Panc1 (cell line): ENCODE measurements around the gene CADM4. TPM values are rescaled to one million over a fixed set of nuclear protein-coding genes. Genes with fewer than 3 reads are reported as not detected.

Experiments used
- ATAC-seq: fragments of 200-7000 bp; cut with Tn5 transposase; 2 replicates; pipeline ENCODE4 v1.9.1; 2020; ENCODE audit warnings: mild to moderate bottlenecking, moderate library complexity
- BruUV-seq: library from RNA; stranded (reverse); fragments of 400-500 nt; replicated peaks from 2 replicates; lab custom pipeline; 2021; lab: Mats Ljungman, UMichigan
- CTCF ChIA-PET: fragments of 300-600 bp; sonication (Branson Sonifier 250); formaldehyde crosslinking; loops from one replicate; lab custom pipeline; 2022; ENCODE audit warnings: antibody characterized with exemption; lab: Charles Lee
- POLR2A ChIA-PET: fragments of 300-600 bp; sonication (Branson Sonifier 250); formaldehyde crosslinking; loops from one replicate; lab custom pipeline; 2022; ENCODE audit warnings: antibody characterized with exemption; lab: Charles Lee
- DNase-seq: peaks from one replicate; pipeline ENCODE4 v3.0.0-alpha.2; 2010; ENCODE audit warnings: low read depth, low spot score
- H3K27ac ChIP-seq: 2 replicates; pipeline ENCODE4 v1.5.1; 2011; ENCODE audit warnings: mild to moderate bottlenecking, low read length, inconsistent platforms
- H3K27me3 ChIP-seq: fragments of 200-500 bp; sonication (Bioruptor generic); 2 replicates; pipeline ENCODE4 v1.6.0; 2014; ENCODE audit warnings: low read length, inconsistent platforms; ENCODE audit not compliant: control insufficient read depth, insufficient read depth
- H3K36me3 ChIP-seq: fragments of 200-500 bp; sonication (Bioruptor generic); 2 replicates; pipeline ENCODE4 v1.5.1; 2014; ENCODE audit warnings: inconsistent platforms, mild to moderate bottlenecking, low read length, moderate library complexity; ENCODE audit not compliant: control insufficient read depth, insufficient read depth
- H3K4me1 ChIP-seq: 2 replicates; pipeline ENCODE4 v1.5.1; 2011; ENCODE audit warnings: inconsistent platforms, mild to moderate bottlenecking, low read length, moderate library complexity; ENCODE audit not compliant: control insufficient read depth, insufficient read depth
- H3K4me3 ChIP-seq, 2 experiments: 2 replicates each; pipeline ENCODE4 v1.5.1; 2011 to 2012; ENCODE audit warnings: low read depth in 2 of 2, low read length in 2 of 2, mild to moderate bottlenecking in 2 of 2, inconsistent platforms in 1 of 2, moderate library complexity in 1 of 2
- H3K9me3 ChIP-seq: fragments of 200-500 bp; sonication (Bioruptor generic); 2 replicates; pipeline ENCODE4 v1.5.1; 2014; ENCODE audit warnings: low read depth, mild to moderate bottlenecking, inconsistent platforms, low read length, moderate library complexity; ENCODE audit not compliant: control insufficient read depth, insufficient read depth
- POLR2AphosphoS5 ChIP-seq: IDR thresholded peaks from 2 replicates; pipeline ENCODE4 v1.6.1; 2012; ENCODE audit warnings: mild to moderate bottlenecking, low read depth, low read length, moderate library complexity
- SIN3A ChIP-seq: IDR thresholded peaks from 2 replicates; pipeline ENCODE4 v1.6.1; 2012; ENCODE audit warnings: low read depth, mild to moderate bottlenecking, low read length, moderate library complexity, borderline replicate concordance; ENCODE audit not compliant: insufficient read depth
- TCF7L2 ChIP-seq: IDR thresholded peaks from 2 replicates; pipeline ENCODE4 v1.6.1; 2011; ENCODE audit warnings: mild to moderate bottlenecking, low read depth, low read length, inconsistent platforms
- in situ Hi-C: cut with HindIII; loops from 2 replicates; pipeline ENCODE4 v1.10.0; 2016; ENCODE audit warnings: low sequenced_read_pairs, low pct_unique_long_range_greater_than_20kb
- intact Hi-C: fragments of 100-400 bp; cut with micrococcal nuclease; formaldehyde crosslinking; loops from one replicate; pipeline ENCODE4 v1.10.0; 2022; ENCODE audit not compliant: unreplicated experiment
- total RNA-seq: library from RNA; stranded (reverse); gene quantifications from one replicate; pipeline ENCODE4 v1.2.1, GENCODE V29; 2021; ENCODE audit not compliant: unreplicated experiment
- TF ChIP-seq, protein P1 (sequence below), 2 experiments: IDR thresholded peaks; 2 replicates each; pipeline ENCODE4 v1.6.1; 2011 to 2012; ENCODE audit warnings: low read depth in 2 of 2, control low read depth in 1 of 2, low read length in 1 of 2, mild to moderate bottlenecking in 1 of 2, moderate library complexity in 1 of 2; ENCODE audit not compliant: insufficient read depth in 1 of 2
- TF ChIP-seq, protein P2 (sequence below): fragments of 450-650 bp; IDR thresholded peaks from 2 replicates; pipeline ENCODE4 v1.5.1; 2017; ENCODE audit warnings: mild to moderate bottlenecking

Gene CADM4
- total RNA-seq, 1 experiment from 2014 or later: 2.7 TPM

GRCh38 chr19:43594081-43594697, 45.5 kb downstream of the CADM4 start:
- peak overlapping the region; percentile 34; the same call in 1 of the 2 replicates for H3K27ac ChIP-seq
- H3K4me3 ChIP-seq: peak overlapping the region; percentile 82 to 90
- intact Hi-C loops: no loop called here
- in situ Hi-C loops: no loop called here
- TF ChIP-seq SIN3A (no peak), POLR2AphosphoS5 (no peak), TCF7L2 (no peak)
- TF ChIP-seq, protein P1, sequence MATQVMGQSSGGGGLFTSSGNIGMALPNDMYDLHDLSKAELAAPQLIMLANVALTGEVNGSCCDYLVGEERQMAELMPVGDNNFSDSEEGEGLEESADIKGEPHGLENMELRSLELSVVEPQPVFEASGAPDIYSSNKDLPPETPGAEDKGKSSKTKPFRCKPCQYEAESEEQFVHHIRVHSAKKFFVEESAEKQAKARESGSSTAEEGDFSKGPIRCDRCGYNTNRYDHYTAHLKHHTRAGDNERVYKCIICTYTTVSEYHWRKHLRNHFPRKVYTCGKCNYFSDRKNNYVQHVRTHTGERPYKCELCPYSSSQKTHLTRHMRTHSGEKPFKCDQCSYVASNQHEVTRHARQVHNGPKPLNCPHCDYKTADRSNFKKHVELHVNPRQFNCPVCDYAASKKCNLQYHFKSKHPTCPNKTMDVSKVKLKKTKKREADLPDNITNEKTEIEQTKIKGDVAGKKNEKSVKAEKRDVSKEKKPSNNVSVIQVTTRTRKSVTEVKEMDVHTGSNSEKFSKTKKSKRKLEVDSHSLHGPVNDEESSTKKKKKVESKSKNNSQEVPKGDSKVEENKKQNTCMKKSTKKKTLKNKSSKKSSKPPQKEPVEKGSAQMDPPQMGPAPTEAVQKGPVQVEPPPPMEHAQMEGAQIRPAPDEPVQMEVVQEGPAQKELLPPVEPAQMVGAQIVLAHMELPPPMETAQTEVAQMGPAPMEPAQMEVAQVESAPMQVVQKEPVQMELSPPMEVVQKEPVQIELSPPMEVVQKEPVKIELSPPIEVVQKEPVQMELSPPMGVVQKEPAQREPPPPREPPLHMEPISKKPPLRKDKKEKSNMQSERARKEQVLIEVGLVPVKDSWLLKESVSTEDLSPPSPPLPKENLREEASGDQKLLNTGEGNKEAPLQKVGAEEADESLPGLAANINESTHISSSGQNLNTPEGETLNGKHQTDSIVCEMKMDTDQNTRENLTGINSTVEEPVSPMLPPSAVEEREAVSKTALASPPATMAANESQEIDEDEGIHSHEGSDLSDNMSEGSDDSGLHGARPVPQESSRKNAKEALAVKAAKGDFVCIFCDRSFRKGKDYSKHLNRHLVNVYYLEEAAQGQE (IDR thresholded peaks at IDR 0.05; ENCODE audit: insufficient read depth in 1 of 2, low read depth in 2 of 2, low read length in 1 of 2): no peak
- TF ChIP-seq, protein P2, sequence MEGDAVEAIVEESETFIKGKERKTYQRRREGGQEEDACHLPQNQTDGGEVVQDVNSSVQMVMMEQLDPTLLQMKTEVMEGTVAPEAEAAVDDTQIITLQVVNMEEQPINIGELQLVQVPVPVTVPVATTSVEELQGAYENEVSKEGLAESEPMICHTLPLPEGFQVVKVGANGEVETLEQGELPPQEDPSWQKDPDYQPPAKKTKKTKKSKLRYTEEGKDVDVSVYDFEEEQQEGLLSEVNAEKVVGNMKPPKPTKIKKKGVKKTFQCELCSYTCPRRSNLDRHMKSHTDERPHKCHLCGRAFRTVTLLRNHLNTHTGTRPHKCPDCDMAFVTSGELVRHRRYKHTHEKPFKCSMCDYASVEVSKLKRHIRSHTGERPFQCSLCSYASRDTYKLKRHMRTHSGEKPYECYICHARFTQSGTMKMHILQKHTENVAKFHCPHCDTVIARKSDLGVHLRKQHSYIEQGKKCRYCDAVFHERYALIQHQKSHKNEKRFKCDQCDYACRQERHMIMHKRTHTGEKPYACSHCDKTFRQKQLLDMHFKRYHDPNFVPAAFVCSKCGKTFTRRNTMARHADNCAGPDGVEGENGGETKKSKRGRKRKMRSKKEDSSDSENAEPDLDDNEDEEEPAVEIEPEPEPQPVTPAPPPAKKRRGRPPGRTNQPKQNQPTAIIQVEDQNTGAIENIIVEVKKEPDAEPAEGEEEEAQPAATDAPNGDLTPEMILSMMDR: no peak
- ChIA-PET CTCF (interaction anchor here (0.6 to 1.2 kb wide), 4 partner anchors 35 to 99 kb away, joined by 3 to 10 read pairs (median 4); no protein-coding TSS in a partner anchor), POLR2A (no interaction called here)
- H3K36me3 ChIP-seq: peaks cover 6% of the 10 kb centered on the region; the same call in 1 of the 2 replicates
- BruUV-seq: no TSS peak
- peaks cover 7% of the 10 kb centered on the region; the same call in 1 of the 2 replicates for H3K4me1 ChIP-seq
- no peak for DNase-seq
- no peaks in the 10 kb centered on the region for H3K9me3 ChIP-seq
- no peaks in the 10 kb centered on the region for H3K27me3 ChIP-seq
- ATAC-seq: no peak

- ATAC-seq (no peak), DNase-seq (no peak)
- H3K27ac ChIP-seq: no peak overlapping the region
- intact Hi-C loops: no loop called here
- in situ Hi-C loops: no loop called here
- peaks cover 7% of the 10 kb centered on the region; the same call in 1 of the 2 replicates for H3K4me1 ChIP-seq
- CTCF ChIA-PET: no interaction called here
- no TSS peak for BruUV-seq
- POLR2A ChIA-PET: no interaction called here
- TF ChIP-seq POLR2AphosphoS5: no peak
- TF ChIP-seq, protein P1 (IDR thresholded peaks at IDR 0.05; ENCODE audit: insufficient read depth in 1 of 2, low read depth in 2 of 2, low read length in 1 of 2): no peak
- TF ChIP-seq SIN3A: no peak
- TF ChIP-seq, protein P2: no peak
- TF ChIP-seq TCF7L2: no peak
- H3K4me3 ChIP-seq: no peak overlapping the region
- H3K27me3 ChIP-seq: no peaks in the 10 kb centered on the region
- peaks cover 6% of the 10 kb centered on the region; the same call in 1 of the 2 replicates for H3K36me3 ChIP-seq
- no peaks in the 10 kb centered on the region for H3K9me3 ChIP-seq
Measured at GRCh38 chr19:43592800-43593350, 46.8 kb downstream of the CADM4 start.
